ENCODE data around the gene CYB561A3.

CYB561A3 gene

DNA sequence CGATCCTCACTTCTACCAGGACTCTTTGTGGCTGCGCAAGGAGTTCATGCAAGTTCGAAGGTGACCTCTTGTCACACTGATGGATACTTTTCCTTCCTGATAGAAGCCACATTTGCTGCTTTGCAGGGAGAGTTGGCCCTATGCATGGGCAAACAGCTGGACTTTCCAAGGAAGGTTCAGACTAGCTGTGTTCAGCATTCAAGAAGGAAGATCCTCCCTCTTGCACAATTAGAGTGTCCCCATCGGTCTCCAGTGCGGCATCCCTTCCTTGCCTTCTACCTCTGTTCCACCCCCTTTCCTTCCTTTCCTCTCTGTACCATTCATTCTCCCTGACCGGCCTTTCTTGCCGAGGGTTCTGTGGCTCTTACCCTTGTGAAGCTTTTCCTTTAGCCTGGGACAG is 7.0 kb upstream of the CYB561A3 start:
- DNase-seq, result no peak

DNA sequence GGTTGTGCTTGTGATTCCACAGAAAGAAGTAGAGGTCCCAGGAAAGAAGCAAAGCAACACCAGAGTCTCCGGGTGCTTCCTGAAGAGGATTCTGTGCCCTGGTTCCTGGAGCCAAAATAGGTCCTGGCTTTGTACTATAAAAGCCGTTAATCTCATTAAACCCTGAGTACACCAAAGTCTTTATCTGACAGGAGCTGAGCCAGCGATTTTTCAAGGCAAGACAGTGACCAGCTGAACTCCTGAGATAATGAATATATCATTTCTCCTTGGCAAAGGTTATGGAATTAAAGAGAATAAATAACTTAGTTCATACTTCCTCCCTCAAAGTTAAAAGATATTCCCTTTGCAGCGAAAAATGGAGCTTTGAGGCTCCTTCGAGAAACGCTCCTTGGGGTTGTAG is 5.7 kb upstream of the CYB561A3 start:
- DNase-seq, result no peak

DNA sequence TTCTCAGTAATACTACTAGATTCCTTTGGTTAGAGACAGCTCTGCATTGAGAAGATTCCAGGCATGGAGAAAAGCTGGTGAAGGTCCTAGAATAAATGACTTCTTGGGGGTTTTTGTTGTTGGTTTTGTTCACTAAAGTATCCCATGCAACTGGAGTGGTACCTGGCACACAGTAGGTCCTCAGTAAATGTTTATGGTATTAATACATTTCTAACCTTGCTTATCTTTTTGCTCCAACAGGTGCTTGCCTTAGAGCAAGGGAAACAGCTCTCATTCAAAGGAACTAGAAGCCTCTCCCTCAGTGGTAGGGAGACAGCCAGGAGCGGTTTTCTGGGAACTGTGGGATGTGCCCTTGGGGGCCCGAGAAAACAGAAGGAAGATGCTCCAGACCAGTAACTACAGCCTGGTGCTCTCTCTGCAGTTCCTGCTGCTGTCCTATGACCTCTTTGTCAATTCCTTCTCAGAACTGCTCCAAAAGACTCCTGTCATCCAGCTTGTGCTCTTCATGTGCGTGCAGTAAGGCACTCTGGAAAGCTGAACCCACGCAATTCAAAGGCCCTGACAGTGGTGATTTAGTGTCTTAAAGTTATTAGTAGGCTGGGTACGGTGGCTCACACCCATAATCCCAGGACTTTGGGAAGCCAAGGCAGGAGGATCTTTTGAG is 2.5 kb upstream of the CYB561A3 start:
- DNase-seq, result no peak

DNA sequence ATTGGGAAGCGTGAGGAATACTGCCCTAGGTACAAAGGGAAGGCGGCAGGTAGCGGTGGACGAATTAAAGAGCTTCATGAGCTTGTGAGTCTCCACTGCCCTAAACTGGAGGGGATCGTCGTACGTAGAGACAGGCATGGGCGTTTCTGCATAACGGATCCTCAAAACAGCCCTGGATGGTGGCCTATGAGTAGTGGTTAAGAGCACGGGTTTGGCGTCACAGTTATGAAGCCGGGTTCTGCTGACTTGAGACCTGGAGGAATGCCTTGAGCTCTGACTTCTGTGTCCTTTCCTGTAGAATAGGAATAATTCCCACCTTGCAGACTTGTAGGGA is 827 bp upstream of the CYB561A3 start:
- DNase-seq, result no peak

DNA sequence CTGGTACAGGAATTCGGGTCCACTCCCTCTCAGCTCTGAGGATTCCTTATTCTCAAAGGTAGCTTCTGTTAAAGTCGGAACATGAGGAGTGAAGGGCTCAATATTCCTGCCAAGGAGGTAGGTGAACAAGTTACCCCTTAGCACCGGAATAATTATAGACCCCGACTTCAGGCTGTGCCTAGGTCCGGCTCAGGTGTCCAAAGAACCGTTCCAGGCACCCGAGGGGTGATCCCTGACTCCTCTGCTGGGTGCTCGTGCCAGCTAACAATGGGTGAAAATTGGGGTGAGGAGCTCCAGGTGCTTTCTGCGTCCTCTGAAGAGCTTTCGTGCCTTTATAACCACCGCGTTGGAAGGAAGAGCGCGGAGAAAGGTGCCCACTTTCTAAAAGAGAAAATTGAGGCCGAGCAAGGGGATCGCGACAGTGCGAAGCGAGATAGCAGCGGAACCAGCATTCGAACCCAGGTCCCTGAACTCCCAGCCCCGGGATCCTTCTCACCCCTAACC is 393 bp downstream of the CYB561A3 start:
- DNase-seq, result no peak

DNA sequence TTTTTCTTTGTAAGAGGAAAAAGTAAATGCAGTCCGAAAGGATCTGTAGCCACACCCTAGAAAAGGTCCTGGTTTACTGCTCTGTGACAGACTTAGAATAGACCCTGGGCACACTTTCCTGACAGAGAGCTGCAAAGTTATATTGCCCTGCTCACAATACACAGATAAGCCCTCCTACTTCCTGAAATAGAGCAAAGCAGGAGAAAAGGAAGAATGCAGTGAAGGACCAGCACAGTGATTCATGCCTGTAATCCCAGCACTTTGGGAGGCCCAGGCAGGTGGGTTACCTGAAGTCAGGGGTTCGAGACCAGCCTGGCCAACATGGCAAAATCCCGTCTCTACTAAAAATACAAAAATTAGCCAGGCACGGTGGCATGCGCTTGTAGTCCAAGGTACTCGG is 2.2 kb downstream of the CYB561A3 start:
- no peak for DNase-seq

DNA sequence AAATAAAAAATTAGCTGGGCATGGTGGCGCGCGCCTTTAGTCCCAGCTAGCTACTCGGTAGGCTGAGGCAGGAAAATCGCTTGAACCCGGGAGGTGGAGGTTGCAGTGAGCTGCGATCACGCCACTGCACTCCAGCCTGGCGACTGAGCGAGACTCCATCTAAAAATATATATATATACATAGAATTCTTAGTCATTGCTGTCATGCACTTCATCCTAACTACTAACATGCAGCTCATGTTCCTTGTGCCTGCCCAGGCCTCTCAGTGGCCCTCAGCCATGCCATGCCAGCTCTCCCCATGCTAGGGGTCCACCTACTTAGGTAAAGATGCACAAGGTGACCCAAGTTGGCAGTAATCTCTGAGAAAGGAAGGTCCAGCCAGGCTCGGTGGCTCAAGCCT is 3.1 kb downstream of the CYB561A3 start:
- DNase-seq, result no peak

DNA sequence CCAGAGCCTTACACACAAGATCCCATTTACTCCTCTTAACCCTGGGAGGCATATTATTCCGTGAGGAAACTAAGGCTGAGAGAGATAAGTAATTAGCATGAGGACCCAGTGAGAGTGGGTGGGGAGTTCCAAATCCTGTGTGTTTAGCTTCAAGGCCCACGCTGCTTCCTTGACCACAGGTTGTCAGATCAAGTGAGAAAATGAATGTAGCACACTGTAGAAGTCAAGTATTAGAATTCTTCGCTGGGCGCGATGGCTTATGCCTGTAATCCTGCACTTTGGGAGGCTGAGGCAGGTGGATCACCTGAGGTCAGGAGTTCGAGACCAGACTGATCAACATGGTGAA is 3.8 kb downstream of the CYB561A3 start:
- no peak for DNase-seq

DNA sequence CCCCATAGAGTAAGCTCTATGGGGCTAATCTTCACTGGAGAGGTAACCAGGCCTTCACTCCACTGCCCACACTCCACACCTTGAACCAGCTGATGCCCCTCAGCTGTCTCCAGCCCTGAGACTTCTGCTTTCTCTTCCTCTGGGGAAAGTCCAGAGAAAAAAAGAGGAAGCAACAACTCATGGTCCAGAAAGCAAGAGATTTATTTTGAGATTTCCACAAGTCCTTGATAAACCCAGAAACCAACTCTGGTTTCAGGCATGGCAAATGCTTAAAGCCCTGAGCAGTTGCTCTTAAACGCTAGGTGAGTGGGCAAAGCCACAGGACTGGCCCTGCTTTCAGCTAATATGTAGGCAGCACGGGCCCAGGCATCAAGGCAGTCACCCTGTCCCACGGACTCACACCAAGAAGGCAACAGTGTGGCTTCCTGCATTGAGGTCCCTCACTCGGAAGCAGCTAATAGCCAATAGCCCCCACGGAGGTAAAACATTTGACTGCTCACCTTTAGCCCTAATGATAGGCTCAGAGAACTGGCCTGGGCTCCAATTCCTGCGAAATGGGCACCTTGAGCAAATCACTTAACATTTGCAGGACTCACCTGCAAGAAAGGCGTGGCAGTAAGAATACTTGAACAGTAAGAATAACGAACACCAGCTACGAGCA is 4.3 kb downstream of the CYB561A3 start:
- DNase-seq, result no peak

DNA sequence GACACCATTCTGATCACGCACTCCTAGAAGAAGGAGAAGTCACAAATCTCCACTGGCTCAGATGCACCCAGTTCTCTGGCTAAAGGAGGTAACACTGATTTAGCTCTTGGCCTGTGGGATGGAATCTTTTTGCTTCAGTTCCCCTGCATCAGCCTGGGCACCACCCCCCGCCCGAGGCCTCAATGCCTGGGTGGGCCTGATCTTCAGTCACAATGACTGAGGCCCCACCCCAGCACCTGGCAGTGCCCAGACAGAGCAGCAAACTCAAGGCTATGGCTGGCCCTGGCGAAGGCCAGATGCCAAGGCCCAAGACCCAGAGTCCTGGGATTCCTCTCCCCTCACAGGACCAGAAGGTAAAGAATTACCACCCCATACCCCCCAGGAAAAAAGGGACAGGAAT is 5.0 kb downstream of the CYB561A3 start:
- DNase-seq, result no peak

DNA sequence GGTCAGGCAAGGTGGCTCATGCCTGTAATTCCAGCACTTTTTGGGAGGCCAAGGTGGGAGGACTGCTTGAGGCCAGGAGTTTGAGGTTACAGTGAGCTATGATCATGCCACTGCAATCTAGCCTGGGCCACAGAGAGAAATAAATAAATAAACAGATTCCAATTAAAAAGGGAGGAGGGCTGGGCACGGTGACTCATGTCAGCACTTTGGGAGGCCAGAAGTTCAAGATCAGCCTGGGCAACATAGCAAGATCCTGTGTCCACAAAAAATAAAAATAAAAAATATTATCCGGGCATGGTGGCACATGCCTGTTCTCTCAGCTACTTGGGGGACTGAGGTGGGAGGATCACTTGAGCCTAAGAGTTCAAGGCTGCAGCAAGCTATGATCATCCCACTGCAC is 7.5 kb downstream of the CYB561A3 start:
- DNase-seq, result no peak

DNA sequence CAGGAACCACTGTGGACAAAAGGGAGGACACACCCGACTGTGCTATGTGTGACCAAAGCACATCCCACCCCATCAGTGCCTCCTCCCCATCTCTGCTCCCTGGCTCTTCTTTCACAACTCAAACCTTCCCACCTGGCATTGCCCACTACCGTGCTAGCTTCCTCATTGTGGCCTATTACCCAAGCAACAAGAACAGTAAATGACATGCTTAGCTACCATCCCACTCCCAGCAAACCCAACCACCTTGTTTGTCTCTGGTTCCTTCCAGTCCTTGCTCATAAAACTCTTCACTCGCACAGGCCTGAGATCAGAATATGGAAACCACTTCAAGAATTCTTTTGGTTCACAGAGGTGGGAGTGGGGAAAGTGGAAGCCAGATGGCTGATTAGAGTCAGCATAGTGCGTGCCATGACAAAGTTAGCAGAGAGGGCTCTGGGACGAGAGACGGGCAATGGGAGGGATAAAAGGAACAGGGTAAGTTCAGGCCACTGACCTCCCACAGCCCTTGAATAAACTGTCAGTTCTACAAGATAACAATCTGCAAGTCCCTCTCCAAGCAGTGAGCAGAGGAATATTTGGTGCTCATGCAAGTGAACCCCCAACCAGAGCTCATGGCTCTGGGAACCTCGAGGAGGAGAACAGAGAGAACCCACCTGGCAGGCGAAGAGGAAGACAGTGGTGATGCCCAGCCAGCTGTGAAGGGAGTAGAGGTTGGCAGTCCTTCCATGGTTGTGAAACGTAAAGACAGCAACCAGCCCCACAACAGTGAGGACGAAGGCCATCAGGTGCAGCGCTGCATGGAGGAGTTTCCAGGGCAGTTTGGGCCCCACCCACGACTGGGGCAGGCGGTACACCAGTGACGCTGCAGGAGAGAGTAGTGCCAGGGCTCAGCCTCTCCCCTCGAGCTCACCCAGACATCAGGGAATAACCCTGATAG is 8.3 kb downstream of the CYB561A3 start:
- DNase-seq, result no peak

DNA sequence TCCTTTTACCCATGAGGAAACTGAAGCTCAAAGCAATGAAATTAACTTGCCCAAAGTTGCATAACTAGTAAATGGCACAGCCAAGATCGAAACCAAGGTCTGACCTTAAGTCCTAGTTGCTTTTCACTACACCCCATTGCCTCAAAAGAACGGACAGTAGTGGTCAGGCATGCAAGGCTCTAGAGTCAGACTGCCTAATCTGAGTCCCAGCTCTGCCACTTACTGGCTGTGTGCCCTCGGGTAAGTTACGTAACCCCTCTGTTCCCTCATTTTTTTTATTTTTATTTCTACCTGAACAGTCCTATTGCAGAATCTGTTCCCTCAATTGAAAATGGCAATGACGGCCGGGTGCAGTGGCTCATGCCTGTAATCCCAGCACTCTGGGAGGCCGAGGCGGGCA is 9.6 kb downstream of the CYB561A3 start:
- no peak for DNase-seq

DNA sequence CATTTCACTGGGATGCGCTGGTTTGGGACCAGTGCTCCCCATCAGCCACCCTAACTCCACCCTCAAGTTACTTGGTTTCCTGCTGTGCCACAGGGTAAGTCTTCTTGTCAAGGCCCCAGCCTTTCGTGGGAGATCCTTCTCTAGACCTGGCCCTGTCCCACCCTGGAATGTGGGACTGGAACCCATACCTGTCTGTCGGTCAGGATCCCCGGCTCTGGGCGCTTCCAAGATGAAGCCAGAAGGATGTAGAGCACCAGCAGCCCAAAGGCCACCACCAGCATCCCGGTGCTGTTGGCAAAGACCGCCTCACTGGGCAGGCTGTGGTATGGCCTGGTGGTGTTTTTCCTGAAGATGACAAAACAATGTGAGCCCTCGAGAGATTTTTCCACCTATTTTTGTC is 10.9 kb downstream of the CYB561A3 start:
- DNase-seq, result no peak

DNA sequence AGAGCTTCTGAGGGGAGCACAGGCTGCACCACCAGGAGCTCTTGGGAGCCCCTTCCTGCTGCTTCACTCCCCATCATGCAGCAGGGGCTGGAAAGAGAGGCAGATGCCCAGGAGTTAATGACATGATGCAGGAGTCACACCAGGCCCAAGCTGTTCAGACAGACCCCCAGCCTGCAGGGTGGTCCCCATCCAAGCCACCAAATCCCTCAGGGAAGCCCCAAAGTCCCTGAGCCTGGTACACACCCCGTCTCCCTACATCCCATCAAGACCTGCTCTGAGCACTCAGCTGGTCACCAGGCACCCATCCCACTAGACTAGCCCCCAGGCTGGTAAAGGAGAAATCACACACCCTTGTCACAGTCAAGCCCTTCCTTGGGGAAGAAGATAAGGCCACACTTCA is 11.3 kb downstream of the CYB561A3 start:
- DNase-seq, result no peak

DNA sequence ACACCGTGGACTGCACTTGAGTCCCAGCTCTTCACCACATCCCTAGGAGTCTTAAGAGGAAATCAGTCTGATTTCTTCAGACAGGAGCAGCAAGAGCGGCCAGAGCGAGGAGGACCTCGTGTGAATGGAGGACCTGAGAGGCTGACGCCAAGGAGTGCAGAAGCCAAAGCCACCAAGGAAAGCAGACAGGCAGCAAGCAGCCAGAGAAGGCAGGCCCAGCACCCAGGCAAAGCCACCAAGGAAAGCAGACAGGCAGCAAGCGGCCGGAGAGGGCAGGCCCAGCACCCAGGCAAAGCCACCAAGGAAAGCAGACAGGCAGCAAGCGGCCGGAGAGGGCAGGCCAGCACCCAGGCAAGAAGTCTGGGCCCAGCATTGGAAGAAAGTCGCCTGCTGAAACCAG is 11.8 kb downstream of the CYB561A3 start:
- DNase-seq, result no peak

DNA sequence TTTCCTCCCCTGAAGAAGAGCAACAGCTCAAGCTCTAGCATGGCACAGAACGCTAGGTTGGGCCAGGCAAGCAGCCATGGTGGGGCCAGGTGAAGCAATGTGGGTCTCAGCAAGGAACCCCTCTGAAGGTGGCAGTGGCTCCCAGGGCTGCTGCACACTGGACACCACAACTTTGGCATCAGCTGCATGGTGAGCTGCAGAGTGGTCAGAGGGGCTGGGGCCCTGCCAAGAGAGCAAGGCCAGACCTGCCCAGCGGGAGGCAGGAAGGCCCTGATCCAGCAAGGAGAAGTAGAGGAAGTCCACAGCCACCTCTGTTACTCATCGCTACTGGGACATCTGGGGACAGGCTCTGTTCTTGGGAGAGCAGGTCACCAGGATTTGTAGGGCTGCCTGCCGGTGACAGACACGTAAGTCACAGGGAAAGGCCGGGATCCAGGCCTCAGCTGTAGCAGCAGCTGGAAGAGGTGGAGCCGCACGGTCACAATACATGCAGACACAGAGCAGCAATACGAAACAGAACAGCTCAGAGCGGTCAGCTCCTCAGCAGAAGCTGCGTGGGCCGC is 12.4 kb downstream of the CYB561A3 start:
- no peak for DNase-seq

DNA sequence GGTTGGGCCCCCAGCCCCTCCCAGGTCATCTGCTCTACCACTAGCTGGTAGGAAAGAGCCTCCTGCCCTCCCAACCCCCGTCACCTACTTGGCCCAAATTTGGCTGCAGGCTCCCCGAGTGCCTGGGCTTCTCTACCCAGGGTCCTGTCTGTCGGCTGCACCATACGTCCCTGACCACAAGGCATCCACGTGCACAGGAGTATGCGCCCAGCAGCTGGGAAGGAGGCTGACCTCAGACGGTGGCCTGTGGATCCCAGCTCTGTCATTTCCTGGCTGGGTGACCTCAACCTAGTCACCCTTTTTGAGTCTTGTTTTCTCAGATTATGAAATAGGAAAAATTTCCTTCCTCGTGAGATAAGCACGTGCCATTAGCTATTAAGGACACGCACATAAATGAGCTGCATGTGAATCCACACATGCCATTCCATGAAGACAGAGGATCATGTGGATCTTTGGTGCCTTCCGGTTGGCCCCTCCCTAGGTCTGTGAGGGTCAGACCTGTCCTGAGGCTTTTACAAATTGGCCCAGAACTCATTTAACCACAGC is 13.7 kb downstream of the CYB561A3 start:
- no peak for DNase-seq

DNA sequence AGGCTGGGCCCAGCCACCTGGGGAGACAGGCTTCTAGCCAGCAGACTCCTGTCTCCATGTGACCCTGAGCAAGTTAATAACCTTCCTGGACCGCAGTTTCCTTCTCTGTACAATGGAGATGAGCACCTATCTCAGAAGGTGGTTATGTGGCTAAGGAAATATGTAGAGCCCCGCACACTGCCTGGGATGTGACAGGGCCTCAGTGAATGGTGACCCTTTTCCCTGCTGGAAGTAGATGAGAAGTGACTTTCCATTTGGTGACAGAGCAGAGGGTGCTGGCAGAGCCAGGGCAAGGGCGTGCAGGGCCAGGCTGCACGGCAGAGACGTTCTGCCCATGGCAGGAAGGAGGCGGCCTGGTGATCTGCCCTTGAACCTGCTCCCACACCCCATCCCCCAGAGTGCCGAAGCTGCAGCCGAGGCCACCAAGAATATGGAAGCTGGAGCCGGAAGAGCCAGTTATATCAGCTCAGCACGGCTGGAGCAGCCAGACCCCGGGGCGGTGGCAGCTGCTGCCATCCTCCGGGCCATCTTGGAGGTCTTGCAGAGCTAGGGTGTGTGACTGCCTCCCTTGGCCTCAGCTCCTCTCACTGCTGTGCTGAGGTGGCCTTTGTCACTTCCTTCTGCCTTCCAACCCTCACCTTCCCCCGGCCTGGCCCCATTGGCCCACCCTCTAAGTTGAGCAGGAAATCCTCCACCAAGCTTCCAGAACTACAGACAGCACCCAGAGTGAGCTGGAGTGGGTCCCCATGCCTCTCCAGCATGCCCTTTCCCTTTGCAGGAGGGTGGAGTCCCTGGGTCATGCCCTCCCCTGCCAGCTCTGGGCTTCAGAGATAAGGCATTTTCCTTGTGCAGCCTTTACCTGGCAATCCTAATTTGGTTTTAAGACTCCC is 15.5 kb downstream of the CYB561A3 start:
- DNase-seq, result no peak

DNA sequence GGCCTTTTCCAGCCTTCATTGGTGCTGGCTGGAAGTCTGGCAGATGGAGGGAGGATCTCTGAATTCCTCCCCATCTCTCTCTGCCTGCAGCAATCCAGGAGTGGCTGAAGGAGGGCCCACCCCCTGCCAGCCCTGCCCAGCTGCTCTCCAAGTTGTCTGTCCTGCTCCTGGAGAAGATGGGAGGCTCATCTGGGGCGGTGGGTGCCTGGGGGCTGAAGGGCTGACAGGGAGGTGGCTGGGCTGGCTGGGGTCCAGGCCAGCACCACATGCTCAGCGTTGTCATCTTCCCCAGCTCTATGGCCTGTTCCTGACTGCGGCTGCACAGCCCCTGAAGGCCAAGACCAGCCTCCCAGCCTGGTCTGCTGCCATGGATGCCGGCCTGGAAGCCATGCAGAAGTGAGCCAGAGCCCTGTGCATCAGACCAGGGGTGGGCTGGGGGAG is 16.5 kb downstream of the CYB561A3 start:
- no peak for DNase-seq

DNA sequence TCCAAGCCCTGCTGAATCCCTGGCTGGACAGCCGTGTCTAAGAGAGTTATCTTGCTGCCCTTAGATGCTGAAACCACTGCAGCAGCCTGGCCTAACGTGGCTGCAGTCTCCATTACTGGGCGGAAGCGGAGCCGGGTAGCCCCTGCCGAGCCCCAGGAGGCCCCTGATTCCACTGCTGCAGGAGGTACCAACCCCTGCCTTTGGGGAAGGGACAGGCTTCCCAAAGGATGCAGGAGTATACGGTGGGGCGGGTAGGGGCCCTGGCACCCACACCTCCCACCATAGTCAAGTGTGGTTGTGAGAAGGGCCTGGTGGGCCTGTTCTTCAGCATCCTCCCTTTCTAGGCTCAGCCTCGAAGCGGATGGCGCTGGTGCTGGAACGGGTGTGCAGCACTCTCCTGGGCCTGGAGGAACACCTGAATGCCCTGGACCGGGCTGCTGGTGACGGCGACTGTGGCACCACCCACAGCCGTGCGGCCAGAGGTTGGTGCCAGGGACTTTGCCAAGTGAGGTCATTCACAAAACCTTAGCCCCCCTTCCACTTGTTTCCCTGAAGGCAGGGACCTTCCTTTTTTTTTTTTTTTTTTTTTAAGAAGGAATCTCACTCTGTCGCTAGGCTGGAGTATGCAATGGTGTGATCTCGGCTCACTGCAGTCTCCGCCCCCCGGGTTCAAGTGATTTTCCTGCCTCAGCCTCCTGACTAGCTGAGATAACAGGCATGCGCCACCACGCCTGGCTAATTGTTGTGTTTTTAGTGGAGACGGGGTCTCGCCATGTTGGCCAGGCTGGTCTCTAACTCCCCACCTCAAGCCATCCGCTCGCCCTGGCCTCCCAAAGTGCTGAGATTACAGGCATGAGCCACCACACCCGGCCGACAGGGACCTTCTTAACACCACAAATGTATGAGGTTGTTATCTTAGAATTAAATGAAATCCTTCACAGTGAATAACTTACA is 17.6 kb downstream of the CYB561A3 start:
- peak; percentile 49 for DNase-seq

All from activated effector memory CD4-positive, alpha-beta T cell treated with anti-CD3 and anti-CD28 coated beads, Interleukin-2, amount 50 U/mL, for 16 hours (primary cell).